DMS153 treated with DMSO at 0.1 percent for 48 hours (cell line): ENCODE results near the gene PRKAG1.
A peak's percentile ranks its signal among the peaks of the same experiment; 100 is the strongest.

Source experiments
- DNase-seq: peaks from one replicate; lab custom pipeline; 2025; ENCODE audit not compliant: unreplicated experiment; lab: John Stamatoyannopoulos, UW

Gene PRKAG1

DNA sequence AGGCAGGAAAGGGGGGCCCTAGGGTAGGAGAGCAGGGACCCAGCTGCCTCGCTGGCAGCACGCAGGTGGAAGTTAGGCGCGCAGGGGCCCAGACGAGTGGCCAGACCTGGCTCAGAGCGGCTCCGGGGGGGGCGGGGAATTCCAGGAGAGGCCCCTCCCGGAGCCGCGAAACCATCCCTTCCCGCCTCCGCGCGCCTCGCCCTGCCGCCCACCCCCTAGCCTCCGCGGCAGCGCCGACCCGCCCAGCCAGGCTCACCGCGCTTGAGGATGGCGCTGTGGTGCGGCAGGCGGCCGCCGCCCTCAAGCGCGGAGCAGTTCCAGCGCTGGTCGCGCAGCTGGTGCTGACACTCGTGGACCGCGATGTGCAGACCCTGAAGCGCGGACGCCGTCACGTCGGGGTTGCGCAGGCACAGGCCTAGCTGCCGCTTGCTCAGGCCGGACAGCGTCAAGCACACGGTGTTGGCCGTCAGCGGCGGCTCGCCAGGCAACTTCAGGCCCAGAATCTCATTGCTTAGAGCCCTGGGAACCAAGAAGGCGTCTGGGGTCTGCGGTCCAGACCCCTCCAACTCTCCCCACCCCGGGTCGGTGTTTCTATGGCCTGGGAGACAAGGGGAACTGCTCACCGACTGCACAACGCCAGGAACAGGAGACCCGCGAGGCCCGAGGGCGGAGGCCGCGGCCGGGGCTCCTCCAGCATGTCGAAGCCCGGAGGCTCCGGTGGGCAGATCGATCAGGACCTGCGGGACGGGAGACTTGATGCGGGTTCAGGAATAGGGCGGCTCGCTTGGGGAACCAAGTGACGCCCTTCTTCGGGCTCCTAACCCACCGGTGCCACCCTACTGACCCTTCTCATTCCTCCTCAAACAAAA lies 48.5 kb downstream of the PRKAG1 start:
- no peak for DNase-seq

DNA sequence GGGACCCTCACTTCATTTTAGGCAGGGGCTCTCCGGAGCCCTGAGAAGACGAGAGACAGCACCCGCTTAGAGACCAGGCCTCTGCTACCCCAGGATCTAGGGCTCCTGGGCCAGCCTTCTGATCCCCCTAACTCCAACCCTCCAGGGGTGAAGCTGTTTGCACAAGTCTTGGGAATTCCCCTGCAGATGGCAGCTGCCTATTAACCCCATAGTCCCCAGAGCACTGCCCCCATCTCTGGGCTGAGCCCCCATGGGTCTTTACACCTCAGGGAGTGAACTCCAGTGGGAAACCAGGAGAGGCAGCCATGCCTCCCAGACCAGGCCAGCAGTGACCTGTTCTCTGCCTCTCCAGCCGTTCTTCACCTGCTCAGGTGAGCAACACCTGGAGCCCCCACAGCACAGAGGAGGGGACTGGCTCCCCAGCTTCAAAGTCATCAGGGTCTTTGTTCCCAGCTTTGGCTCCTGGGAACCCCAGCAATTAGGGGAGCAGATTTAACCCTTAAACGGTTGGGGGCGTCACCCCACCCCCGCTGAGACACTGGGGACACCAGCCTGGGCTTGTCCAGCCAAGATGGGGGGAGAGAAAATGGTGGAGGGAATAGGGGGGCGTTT lies 49.3 kb downstream of the PRKAG1 start:
- DNase-seq: no peak

GRCh38 chr12:48968467-48968866 lies 50.1 kb downstream of the PRKAG1 start:
- no peak for DNase-seq

- no peak for DNase-seq
These were observed 50.6 kb downstream of the PRKAG1 start for GRCh38 chr12:48967991-48968390.

DNA sequence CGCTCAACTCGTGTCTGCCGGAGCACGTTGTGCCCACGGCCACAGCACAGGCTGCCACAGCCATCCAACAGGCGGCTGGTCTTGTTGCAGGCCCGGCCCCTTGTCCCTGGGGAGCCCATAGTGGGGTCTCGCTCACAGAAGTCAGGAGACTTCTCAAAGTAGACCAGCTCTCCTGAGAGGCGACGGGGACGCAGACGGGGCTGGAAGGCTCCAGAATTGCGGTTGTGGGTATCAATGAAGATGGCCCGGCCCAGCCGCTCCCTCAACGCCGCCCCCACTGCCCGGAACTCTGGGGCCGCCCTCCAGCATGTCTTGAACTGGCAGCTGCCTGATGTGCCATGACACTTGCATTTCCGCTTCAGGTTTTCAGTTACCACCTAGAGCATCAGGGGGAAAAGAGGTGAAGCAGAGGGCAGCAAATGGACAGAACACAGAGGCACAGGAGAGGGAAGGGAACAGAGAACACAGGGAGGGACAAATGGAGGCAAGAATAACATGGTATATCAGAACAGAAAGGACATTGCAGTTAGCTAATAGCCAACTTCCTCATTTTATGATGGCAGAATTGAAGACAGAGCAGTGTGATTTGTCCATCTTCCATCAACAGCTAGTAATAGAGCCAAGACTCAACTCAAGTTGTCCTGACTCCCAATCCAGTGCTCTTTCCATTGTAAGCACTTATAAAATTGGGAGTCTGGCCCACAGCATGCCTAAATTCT lies 52.2 kb downstream of the PRKAG1 start:
- no peak for DNase-seq

DNA sequence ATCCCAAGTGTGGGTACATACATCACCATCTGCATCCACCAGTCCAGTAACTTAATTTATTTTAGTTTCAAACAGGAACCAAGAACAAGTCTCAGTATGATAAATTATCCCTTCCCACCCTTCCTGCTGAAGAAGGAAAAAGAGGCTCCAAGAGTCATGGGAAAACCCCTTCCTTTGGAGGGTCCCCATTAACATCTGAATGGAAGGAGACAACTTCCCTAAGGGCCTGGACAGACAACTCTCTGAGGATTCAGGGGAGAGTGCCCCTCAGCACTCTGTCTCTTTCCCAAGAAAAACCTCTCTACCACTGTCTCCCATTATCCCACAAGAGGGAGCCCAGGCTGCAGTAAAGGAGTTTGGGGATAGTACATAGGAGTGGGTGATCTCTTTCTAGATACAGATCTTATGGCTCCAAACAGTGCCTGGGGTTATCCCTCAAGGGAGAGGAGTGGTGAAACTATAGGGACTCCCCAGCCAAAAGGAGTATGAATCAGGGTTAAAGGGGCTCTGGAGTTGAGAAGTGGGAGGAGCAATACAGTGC lies 53.2 kb downstream of the PRKAG1 start:
- DNase-seq: no peak

DNA sequence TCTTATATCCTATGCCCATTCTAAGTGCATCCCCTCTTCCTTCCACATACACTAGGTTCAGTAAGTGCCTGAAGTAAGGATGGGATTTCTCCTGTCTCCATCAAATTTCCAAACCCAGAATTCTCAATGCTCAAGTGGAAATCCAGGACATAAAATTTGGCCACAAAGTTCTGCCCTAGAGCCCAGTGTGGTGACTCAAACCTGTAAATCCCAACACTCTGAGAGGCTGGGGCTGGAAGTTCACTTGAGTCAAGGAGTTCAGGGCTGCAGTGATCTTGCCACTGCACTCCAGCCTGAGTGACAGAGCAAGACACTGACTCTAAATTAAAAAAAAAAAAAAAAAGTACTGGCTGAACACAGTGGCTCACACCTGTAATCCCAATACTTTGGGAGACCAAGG lies 56.8 kb downstream of the PRKAG1 start:
- DNase-seq: no peak

DNA sequence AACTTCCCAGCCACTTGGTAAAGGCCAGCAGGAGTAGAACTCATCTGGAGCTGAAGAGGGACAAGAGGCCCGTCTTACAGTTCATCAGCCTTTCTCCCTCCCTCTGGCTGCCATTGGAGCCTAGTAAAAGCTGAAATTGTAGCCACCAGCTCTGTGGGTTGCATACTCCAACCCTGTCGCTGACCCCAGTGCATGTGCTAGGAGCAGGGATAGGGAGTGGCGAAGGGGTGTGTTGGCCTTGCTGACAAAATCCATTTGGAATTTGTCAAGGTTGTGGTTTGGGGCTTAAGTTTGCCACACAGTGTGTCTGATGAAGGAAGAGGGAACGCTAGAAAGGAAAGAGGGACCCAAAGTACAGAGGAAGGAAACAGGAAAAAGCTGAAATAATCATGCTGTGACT lies 57.2 kb downstream of the PRKAG1 start:
- no peak for DNase-seq

GRCh38 chr12:48960834-48961233 lies 57.7 kb downstream of the PRKAG1 start:
- no peak for DNase-seq

GRCh38 chr12:48958049-48958388 lies 60.6 kb downstream of the PRKAG1 start:
- DNase-seq: no peak

- peak; percentile 93 for DNase-seq
These were observed 61.2 kb downstream of the PRKAG1 start, which contains the start of gene ARF3 for GRCh38 chr12:48957141-48958048. Gene ARF3 (minus strand): TSS chr12:48957487. CDS start chr12:48941095, 16,392 bp downstream.

DNA sequence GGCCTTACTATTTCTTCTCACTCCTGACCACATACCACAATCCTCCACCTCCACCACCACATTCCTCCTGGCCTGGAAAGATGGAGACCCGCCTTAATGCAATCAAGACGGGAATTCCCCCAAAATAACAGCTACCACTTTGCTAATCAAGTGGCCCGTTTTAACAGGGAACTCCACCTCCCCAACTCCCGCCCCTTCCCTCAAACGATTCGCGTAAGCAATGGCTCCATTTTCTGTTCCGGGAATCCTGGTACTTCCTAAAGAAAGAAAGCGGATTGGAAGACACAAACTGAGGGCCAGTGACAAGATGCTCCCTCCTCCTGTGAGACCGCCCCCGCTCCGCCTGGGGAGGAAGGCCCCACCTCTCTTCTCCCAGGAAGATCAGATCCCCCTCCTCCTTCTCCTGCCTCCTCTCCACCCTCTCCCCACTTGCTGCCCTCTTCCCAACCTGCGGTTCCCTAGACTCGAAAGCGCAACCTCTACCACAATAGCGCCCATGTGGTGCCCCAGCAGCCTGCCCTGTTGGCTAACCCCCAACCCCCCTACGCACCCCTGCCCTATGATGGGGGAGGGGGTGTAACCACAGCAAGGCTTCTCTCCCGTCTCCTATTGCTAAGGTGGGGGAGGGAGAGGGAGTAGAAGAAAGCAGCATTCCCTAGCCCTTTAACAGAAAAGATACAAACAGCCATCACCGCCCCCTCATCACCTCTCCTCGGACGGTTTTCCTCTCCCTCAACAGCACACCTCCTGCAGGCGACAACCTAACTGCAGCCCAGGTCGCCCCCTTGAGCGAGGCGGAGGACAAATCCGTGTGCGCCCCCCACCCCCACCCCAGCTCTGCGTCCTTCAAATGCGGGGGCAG lies 62.1 kb downstream of the PRKAG1 start:
- DNase-seq: peak; percentile 37

DNA sequence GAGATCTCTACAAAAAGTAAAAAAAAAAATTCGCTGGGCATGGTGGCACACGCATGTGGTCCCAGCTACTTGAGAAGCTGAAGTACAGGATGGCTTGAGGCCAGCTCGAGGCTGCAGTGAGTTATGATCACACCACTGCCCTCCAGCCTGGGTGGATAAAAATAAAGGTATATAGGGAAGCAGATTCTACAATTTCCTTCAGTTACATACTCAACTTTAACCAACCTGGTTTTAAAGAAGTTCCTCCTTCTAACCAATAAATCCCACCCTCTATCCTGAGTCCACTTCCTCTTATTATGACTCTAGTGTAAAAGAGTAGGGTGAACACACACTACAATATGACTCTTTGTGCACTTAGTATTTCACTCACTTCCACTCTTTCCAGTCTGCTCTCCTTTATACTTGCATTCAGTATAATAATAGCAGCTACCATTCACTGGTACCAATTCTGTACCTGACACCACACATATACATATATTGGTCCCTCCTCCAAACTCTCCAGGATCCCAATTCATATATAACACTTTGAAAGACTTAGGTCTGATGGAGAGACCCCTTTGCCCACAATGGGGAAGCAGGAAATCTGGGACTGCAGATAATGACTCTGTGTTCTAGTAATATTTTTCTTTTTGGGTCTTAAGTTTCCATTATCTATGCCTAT lies 63.6 kb downstream of the PRKAG1 start:
- no peak for DNase-seq

DNA sequence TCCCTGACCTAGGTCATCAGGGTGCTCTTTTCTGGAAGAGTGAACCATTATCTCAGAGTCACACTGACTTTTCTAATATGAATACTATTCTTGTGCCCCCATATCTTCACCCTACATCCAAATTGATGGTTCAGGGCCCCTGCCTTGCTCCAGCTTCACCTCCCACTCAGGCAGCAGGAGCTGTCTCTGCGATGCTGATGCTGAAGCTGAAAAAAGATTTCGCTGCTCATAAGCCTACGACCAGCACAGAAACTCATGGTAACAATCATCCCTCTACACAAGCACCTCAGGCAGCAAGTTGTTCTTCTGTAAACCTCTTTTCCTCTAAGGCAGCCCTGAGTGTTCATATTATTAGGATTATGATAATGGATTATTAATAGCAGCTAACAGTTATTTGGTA lies 64.5 kb downstream of the PRKAG1 start:
- no peak for DNase-seq

- DNase-seq: no peak
These were observed 65.9 kb downstream of the PRKAG1 start for GRCh38 chr12:48952691-48953090.
